HEK293 (cell line): Measurements from ENCODE around the gene PGC.

Experiments used
- CTCF ChIA-PET: fragments of 350-600 bp; formaldehyde crosslinking; extraction: SDS; loops from one replicate; lab custom pipeline; 2021; ENCODE audit warnings: antibody characterized with exemption; lab: Yijun Ruan, JAX
- POLR2A ChIA-PET: fragments of 300-600 bp; formaldehyde crosslinking; extraction: SDS; loops from one replicate; lab custom pipeline; 2020; ENCODE audit warnings: antibody characterized with exemption, inconsistent platforms; lab: Yijun Ruan, JAX
- H3K27ac ChIP-seq: fragments of 200-500 bp; sonication (Bioruptor generic); 2 replicates; pipeline ENCODE4 v1.5.1; 2014; ENCODE audit warnings: low read depth, low read length, control low read depth, inconsistent platforms; ENCODE audit errors: extremely low read depth
- H3K36me3 ChIP-seq, 2 experiments: fragments of 200-500 bp in 1 of 2; sonication (Bioruptor generic) in 1 of 2; 1 replicate in 1 of 2; 2 replicates in 1 of 2; pipeline ENCODE4 v1.5.1; 2014 to 2017; ENCODE audit warnings: inconsistent platforms in 2 of 2, low read length in 2 of 2; ENCODE audit not compliant: control insufficient read depth in 2 of 2, insufficient read depth in 1 of 2
- H3K4me1 ChIP-seq: fragments of 200-500 bp; sonication (Bioruptor generic); 2 replicates; pipeline ENCODE4 v1.5.1; 2014; ENCODE audit warnings: mild to moderate bottlenecking, low read length, inconsistent platforms; ENCODE audit not compliant: control insufficient read depth, insufficient read depth
- H3K4me3 ChIP-seq: 2 replicates; pipeline ENCODE4 v1.5.1; 2011; ENCODE audit warnings: low read depth, mild to moderate bottlenecking, control low read depth, low read length, moderate library complexity
- H3K9me3 ChIP-seq: fragments of 200-500 bp; sonication (Bioruptor generic); 2 replicates; pipeline ENCODE4 v1.5.1; 2014; ENCODE audit warnings: low read depth, low read length, inconsistent platforms; ENCODE audit not compliant: control insufficient read depth, insufficient read depth
- HOXC10 ChIP-seq: sonication (generic); formaldehyde crosslinking; IDR thresholded peaks from 2 replicates; pipeline ENCODE4 v1.8.1; 2023; ENCODE audit warnings: mild to moderate bottlenecking, missing genetic modification reagents
- KLF8 ChIP-seq: fragments of 450-650 bp; formaldehyde crosslinking; IDR thresholded peaks from 2 replicates; pipeline ENCODE4 v1.5.1; 2016; ENCODE audit warnings: missing biosample characterization, missing genetic modification characterization
- PRDM1 ChIP-seq: fragments of 450-650 bp; formaldehyde crosslinking; IDR thresholded peaks from 2 replicates; pipeline ENCODE4; 2016; ENCODE audit warnings: missing biosample characterization, missing genetic modification characterization
- PRDM10 ChIP-seq: fragments of 450-650 bp; formaldehyde crosslinking; IDR thresholded peaks from 2 replicates; pipeline ENCODE4 v1.5.1; 2016; ENCODE audit warnings: missing biosample characterization, missing genetic modification characterization
- SCRT1 ChIP-seq: fragments of 450-650 bp; formaldehyde crosslinking; IDR thresholded peaks from 2 replicates; pipeline ENCODE4 v1.5.1; 2016; ENCODE audit warnings: missing biosample characterization, missing genetic modification characterization, borderline replicate concordance
- WT1 ChIP-seq: fragments of 450-650 bp; formaldehyde crosslinking; IDR thresholded peaks from 2 replicates; pipeline ENCODE4 v1.5.1; 2016; ENCODE audit warnings: missing biosample characterization, missing genetic modification characterization
- ZNF10 ChIP-seq: fragments of 450-650 bp; formaldehyde crosslinking; IDR thresholded peaks from 2 replicates; pipeline ENCODE4 v1.5.1; 2017; ENCODE audit warnings: missing biosample characterization, missing genetic modification characterization
- ZNF114 ChIP-seq: fragments of 450-650 bp; formaldehyde crosslinking; IDR thresholded peaks from 2 replicates; pipeline ENCODE4 v1.5.0; 2017; ENCODE audit warnings: missing biosample characterization, missing genetic modification characterization
- ZNF157 ChIP-seq: fragments of 450-650 bp; formaldehyde crosslinking; IDR thresholded peaks from 2 replicates; pipeline ENCODE4 v1.5.1; 2016; ENCODE audit warnings: missing biosample characterization, missing genetic modification characterization
- ZNF221 ChIP-seq: fragments of 450-650 bp; formaldehyde crosslinking; IDR thresholded peaks from 2 replicates; pipeline ENCODE4 v1.5.1; 2017; ENCODE audit warnings: missing biosample characterization, missing genetic modification characterization, borderline replicate concordance
- ZNF354C ChIP-seq: fragments of 450-650 bp; formaldehyde crosslinking; IDR thresholded peaks from 2 replicates; pipeline ENCODE4 v1.5.1; 2016; ENCODE audit warnings: missing biosample characterization, missing genetic modification characterization, low read depth, borderline replicate concordance
- ZNF433 ChIP-seq: fragments of 450-650 bp; formaldehyde crosslinking; IDR thresholded peaks from 2 replicates; pipeline ENCODE4 v1.5.1; 2016; ENCODE audit warnings: missing biosample characterization, missing genetic modification characterization, low read depth
- ZNF449 ChIP-seq: fragments of 450-650 bp; formaldehyde crosslinking; IDR thresholded peaks from 2 replicates; pipeline ENCODE4 v1.5.1; 2017; ENCODE audit warnings: missing biosample characterization, mild to moderate bottlenecking, missing genetic modification characterization, moderate library complexity
- ZNF561 ChIP-seq: fragments of 450-650 bp; IDR thresholded peaks from 2 replicates; pipeline ENCODE4 v1.5.1; 2018; ENCODE audit warnings: missing biosample characterization, missing genetic modification characterization, borderline replicate concordance
- ZNF600 ChIP-seq: fragments of 450-650 bp; formaldehyde crosslinking; IDR thresholded peaks from 2 replicates; pipeline ENCODE4 v1.5.1; 2016; ENCODE audit warnings: missing biosample characterization, missing genetic modification characterization
- ZNF645 ChIP-seq: fragments of 450-650 bp; formaldehyde crosslinking; IDR thresholded peaks from 2 replicates; pipeline ENCODE4; 2016; ENCODE audit warnings: missing biosample characterization, missing genetic modification characterization
- ZNF777 ChIP-seq: fragments of 450-650 bp; formaldehyde crosslinking; IDR thresholded peaks from 2 replicates; pipeline ENCODE4 v1.5.1; 2017; ENCODE audit warnings: missing biosample characterization, missing genetic modification characterization, borderline replicate concordance
- ZNF843 ChIP-seq: fragments of 450-650 bp; formaldehyde crosslinking; IDR thresholded peaks from 2 replicates; pipeline ENCODE4 v1.5.1; 2016; ENCODE audit warnings: missing biosample characterization, missing genetic modification characterization
- ZSCAN23 ChIP-seq: fragments of 450-650 bp; formaldehyde crosslinking; IDR thresholded peaks from 2 replicates; pipeline ENCODE4 v1.5.1; 2016; ENCODE audit warnings: missing biosample characterization, missing genetic modification characterization
- TF ChIP-seq, protein P1 (sequence below): fragments of 450-650 bp; formaldehyde crosslinking; IDR thresholded peaks from 2 replicates; pipeline ENCODE4 v1.5.1; 2016; ENCODE audit warnings: missing biosample characterization, missing genetic modification characterization, borderline replicate concordance
- TF ChIP-seq, protein P2 (sequence below): fragments of 450-650 bp; formaldehyde crosslinking; IDR thresholded peaks from 2 replicates; pipeline ENCODE4 v1.5.1; 2016; ENCODE audit warnings: missing biosample characterization, missing genetic modification characterization

The PGC gene

GRCh38 chr6:41743406-41744235 is 3.6 kb downstream of the PGC start (continued):
- TF ChIP-seq ZNF354C (tag by site-specific recombination) (no peak), PRDM10 (no peak), ZNF10 (tag by site-specific recombination) (peak; percentile 44; the same call in 1 of the 2 replicates), SCRT1 (tag by site-specific recombination) (no peak), ZSCAN23 (tag by site-specific recombination) (no peak), ZNF433 (tag by site-specific recombination) (no peak), KLF8 (tag by site-specific recombination) (no peak), HOXC10 (CRISPR knock-in tag) (no peak), ZNF777 (tag by site-specific recombination) (no peak), PRDM1 (tag by site-specific recombination) (no peak), ZNF449 (tag by site-specific recombination) (no peak)
- TF ChIP-seq, protein P1, sequence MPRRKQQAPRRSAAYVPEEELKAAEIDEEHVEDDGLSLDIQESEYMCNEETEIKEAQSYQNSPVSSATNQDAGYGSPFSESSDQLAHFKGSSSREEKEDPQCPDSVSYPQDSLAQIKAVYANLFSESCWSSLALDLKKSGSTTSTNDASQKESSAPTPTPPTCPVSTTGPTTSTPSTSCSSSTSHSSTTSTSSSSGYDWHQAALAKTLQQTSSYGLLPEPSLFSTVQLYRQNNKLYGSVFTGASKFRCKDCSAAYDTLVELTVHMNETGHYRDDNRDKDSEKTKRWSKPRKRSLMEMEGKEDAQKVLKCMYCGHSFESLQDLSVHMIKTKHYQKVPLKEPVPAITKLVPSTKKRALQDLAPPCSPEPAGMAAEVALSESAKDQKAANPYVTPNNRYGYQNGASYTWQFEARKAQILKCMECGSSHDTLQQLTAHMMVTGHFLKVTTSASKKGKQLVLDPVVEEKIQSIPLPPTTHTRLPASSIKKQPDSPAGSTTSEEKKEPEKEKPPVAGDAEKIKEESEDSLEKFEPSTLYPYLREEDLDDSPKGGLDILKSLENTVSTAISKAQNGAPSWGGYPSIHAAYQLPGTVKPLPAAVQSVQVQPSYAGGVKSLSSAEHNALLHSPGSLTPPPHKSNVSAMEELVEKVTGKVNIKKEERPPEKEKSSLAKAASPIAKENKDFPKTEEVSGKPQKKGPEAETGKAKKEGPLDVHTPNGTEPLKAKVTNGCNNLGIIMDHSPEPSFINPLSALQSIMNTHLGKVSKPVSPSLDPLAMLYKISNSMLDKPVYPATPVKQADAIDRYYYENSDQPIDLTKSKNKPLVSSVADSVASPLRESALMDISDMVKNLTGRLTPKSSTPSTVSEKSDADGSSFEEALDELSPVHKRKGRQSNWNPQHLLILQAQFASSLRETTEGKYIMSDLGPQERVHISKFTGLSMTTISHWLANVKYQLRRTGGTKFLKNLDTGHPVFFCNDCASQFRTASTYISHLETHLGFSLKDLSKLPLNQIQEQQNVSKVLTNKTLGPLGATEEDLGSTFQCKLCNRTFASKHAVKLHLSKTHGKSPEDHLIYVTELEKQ (tag by site-specific recombination) = no peak
- TF ChIP-seq, protein P2, sequence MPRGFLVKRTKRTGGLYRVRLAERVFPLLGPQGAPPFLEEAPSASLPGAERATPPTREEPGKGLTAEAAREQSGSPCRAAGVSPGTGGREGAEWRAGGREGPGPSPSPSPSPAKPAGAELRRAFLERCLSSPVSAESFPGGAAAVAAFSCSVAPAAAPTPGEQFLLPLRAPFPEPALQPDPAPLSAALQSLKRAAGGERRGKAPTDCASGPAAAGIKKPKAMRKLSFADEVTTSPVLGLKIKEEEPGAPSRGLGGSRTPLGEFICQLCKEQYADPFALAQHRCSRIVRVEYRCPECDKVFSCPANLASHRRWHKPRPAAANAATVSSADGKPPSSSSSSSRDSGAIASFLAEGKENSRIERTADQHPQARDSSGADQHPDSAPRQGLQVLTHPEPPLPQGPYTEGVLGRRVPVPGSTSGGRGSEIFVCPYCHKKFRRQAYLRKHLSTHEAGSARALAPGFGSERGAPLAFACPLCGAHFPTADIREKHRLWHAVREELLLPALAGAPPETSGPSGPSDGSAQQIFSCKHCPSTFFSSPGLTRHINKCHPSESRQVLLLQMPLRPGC (tag by site-specific recombination) = no peak

DNA sequence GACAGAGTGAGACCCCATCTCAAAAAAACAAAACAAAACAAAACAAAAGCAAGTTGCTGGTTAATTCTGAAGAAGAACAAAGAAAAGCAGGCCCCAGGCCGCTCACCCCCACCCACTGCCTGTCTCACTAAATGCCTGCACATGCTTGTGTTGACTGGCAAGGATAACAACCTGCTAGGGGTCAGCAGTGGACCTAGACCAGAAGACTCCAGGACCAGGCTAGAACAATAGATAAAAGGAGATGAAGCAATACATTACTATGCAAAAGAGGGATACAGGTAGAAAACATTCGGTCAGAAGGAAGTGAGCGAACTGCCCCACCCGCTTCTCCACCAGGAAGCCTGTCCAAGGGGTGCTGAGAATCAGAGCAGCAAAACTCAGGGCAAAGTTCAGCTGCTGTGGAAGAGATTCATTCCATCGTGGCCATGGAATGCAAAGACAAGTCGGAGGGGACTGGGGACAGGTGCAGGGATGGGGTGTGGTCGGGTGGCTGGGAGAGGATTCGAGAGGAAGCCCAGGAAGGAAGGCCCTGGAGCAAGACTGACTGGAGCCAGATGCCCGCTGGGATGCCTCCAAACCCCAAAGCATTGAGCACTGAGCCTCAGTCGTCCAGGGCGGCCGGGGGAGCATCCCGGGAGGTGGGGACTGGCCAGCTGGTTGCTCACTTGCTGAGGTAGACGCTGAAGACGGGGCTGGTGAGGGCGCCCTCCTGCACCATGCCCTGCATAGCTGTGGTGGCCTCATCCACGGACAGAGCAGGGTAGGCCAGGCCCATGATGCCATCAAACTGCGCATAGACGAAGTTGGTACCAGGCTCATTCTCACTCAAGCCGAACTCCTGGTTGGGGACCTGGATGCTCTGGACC is 5.3 kb downstream of the PGC start:
- ChIA-PET POLR2A (no interaction called here), CTCF (no interaction called here)
- Histone ChIP-seq H3K27ac (no peak overlapping the region), H3K4me3 (no peak overlapping the region), H3K4me1 (no peaks in the 10 kb centered on the region), H3K36me3 (no peaks in the 10 kb centered on the region), H3K9me3 (no peaks in the 10 kb centered on the region)
- TF ChIP-seq ZNF157 (tag by site-specific recombination) (no peak), ZNF843 (tag by site-specific recombination) (no peak), WT1 (tag by site-specific recombination) (no peak), ZNF600 (tag by site-specific recombination) (no peak), ZNF561 (tag by site-specific recombination) (no peak), ZNF114 (tag by site-specific recombination) (no peak), ZNF221 (tag by site-specific recombination) (no peak), ZNF645 (tag by site-specific recombination) (no peak)
